Neuronal stem cell (in vitro differentiated cells): Measurements from ENCODE around the gene OR5H1.

ENCODE experiments used
- DNase-seq: peaks from one replicate; pipeline ENCODE4 v3.0.0-alpha.2; 2013; ENCODE audit warnings: low spot score
- H2AFZ ChIP-seq: one replicate; pipeline ENCODE4 v1.6.1; 2013; ENCODE audit warnings: mild to moderate bottlenecking, low read length, inconsistent platforms
- H2AK5ac ChIP-seq: 2 replicates; pipeline ENCODE4 v1.6.1; 2013; ENCODE audit warnings: low read depth, mild to moderate bottlenecking, inconsistent platforms, low read length, moderate library complexity, mixed read lengths
- H2BK120ac ChIP-seq: 2 replicates; pipeline ENCODE4 v1.6.1; 2013; ENCODE audit warnings: low read depth, mild to moderate bottlenecking, inconsistent platforms, low read length, moderate library complexity, mixed read lengths
- H2BK12ac ChIP-seq: one replicate; pipeline ENCODE4 v1.6.1; 2013; ENCODE audit warnings: low read length, inconsistent platforms
- H2BK15ac ChIP-seq: 2 replicates; pipeline ENCODE4 v1.6.1; 2013; ENCODE audit warnings: mild to moderate bottlenecking, low read length, inconsistent platforms, mixed read lengths
- H2BK5ac ChIP-seq: one replicate; pipeline ENCODE4 v1.6.1; 2013; ENCODE audit warnings: inconsistent platforms, mild to moderate bottlenecking, low read length, moderate library complexity
- H3K14ac ChIP-seq: one replicate; pipeline ENCODE4 v1.6.1; 2013; ENCODE audit warnings: low read length, inconsistent platforms
- H3K18ac ChIP-seq: 2 replicates; pipeline ENCODE4 v1.6.1; 2013; ENCODE audit warnings: low read length, inconsistent platforms
- H3K23ac ChIP-seq: 2 replicates; pipeline ENCODE4 v1.6.1; 2013; ENCODE audit warnings: low read depth, mild to moderate bottlenecking, mixed read lengths, low read length, inconsistent platforms; ENCODE audit not compliant: poor library complexity
- H3K27ac ChIP-seq: replicated peaks from 3 replicates; pipeline ENCODE4 v1.5.1; 2013; ENCODE audit warnings: low read length, inconsistent platforms
- H3K27me3 ChIP-seq, 3 experiments: 2 replicates each; pipeline ENCODE4 v1.6.1; 2013; ENCODE audit warnings: low read length in 3 of 3, mild to moderate bottlenecking in 2 of 3, inconsistent platforms in 1 of 3, low read depth in 1 of 3, mixed read lengths in 1 of 3, moderate library complexity in 1 of 3; ENCODE audit not compliant: control insufficient read depth in 3 of 3, insufficient read depth in 3 of 3
- H3K36me3 ChIP-seq, 2 donors: replicated peaks in 1 of 2; 2 replicates each; pipeline ENCODE4 v1.6.1; 2013; ENCODE audit warnings: low read length in 2 of 2; ENCODE audit not compliant: control insufficient read depth in 2 of 2, insufficient read depth in 2 of 2
- H3K4ac ChIP-seq: 2 replicates; pipeline ENCODE4 v1.6.1; 2013; ENCODE audit warnings: inconsistent platforms, mild to moderate bottlenecking, low read length, moderate library complexity
- H3K4me1 ChIP-seq, 2 donors: 1 replicate in 1 of 2; 2 replicates in 1 of 2; pipeline ENCODE4 v1.6.1; 2013; ENCODE audit warnings: low read length in 2 of 2, low read depth in 1 of 2; ENCODE audit not compliant: control insufficient read depth in 2 of 2, insufficient read depth in 1 of 2
- H3K4me2 ChIP-seq: one replicate; pipeline ENCODE4 v1.6.1; 2013; ENCODE audit warnings: mild to moderate bottlenecking, low read length, inconsistent platforms; ENCODE audit not compliant: insufficient read depth, poor library complexity, severe bottlenecking
- H3K4me3 ChIP-seq, 2 donors: 2 replicates each; pipeline ENCODE4 v1.5.1; 2013; ENCODE audit warnings: low read length in 2 of 2, mild to moderate bottlenecking in 2 of 2, inconsistent platforms in 1 of 2, moderate library complexity in 1 of 2
- H3K79me1 ChIP-seq: one replicate; pipeline ENCODE4 v1.6.1; 2013; ENCODE audit warnings: low read depth, mild to moderate bottlenecking, inconsistent platforms, low read length, moderate library complexity
- H3K9ac ChIP-seq: one replicate; pipeline ENCODE4 v1.6.1; 2013; ENCODE audit warnings: mild to moderate bottlenecking, low read depth, low read length, inconsistent platforms; ENCODE audit not compliant: poor library complexity
- H3K9me3 ChIP-seq, 2 donors: replicated peaks in 1 of 2; 2 replicates each; pipeline versions ENCODE3 to v1.6.1; 2013; ENCODE audit warnings: low read length in 2 of 2, mild to moderate bottlenecking in 2 of 2, inconsistent platforms in 1 of 2, low read depth in 1 of 2, mixed read lengths in 1 of 2, moderate library complexity in 1 of 2; ENCODE audit not compliant: control insufficient read depth in 2 of 2, insufficient read depth in 1 of 2
- H4K8ac ChIP-seq: one replicate; pipeline ENCODE4 v1.6.1; 2013; ENCODE audit warnings: low read depth, mild to moderate bottlenecking, inconsistent platforms, low read length, moderate library complexity
- H4K91ac ChIP-seq: one replicate; pipeline ENCODE4 v1.6.1; 2013; ENCODE audit warnings: low read length, low read depth, mild to moderate bottlenecking, inconsistent platforms; ENCODE audit not compliant: poor library complexity
- WGBS, 2 donors: extraction: QIAGEN DNeasy Blood & Tissue Kit; methylation state at CpG; one replicate each; pipeline ENCODE4 v1.1.7; 2013; ENCODE audit warnings: missing lambda C conversion rate in 2 of 2, mixed read lengths in 1 of 2; ENCODE audit not compliant: insufficient read length in 2 of 2, insufficient replicate concordance in 1 of 2; ENCODE audit errors: extremely low coverage in 2 of 2; 5-methylcytosine and 5-hydroxymethylcytosine counted together

The OR5H1 gene

GRCh38 chr3:98108162-98108561, 22.4 kb upstream of the OR5H1 start:
- Histone ChIP-seq H3K9ac (no peak overlapping the region), H4K8ac (no peak overlapping the region), H3K4me1 (no peaks in the 10 kb centered on the region), H2BK15ac (no peak overlapping the region), H3K27me3 (no peaks in the 10 kb centered on the region), H3K9me3 (no peaks in the 10 kb centered on the region), H3K18ac (no peak overlapping the region), H3K27ac (no peak overlapping the region), H3K4me3 (no peak overlapping the region), H2AFZ (no peak overlapping the region), H3K4me2 (no peak overlapping the region), H2AK5ac (no peak overlapping the region), H3K79me1 (no peaks in the 10 kb centered on the region), H3K14ac (no peak overlapping the region), H3K36me3 (no peaks in the 10 kb centered on the region), H2BK5ac (no peak overlapping the region), H2BK120ac (no peak overlapping the region), H3K23ac (no peak overlapping the region), H4K91ac (no peak overlapping the region), H3K4ac (no peak overlapping the region), H2BK12ac (no peak overlapping the region)
- DNase-seq = no peak
- no CpG with 5 or more reads among the region's 1 CpG for WGBS, 2 donors

GRCh38 chr3:98109807-98110549, 20.5 kb upstream of the OR5H1 start:
- Histone ChIP-seq H3K36me3 (no peaks in the 10 kb centered on the region), H3K4ac (no peak overlapping the region), H3K23ac (no peak overlapping the region), H3K9ac (peak overlapping the region; percentile 32), H2BK12ac (no peak overlapping the region), H3K79me1 (no peaks in the 10 kb centered on the region), H3K4me3 (no peak overlapping the region), H2AK5ac (no peak overlapping the region), H2BK5ac (no peak overlapping the region), H3K9me3 (no peaks in the 10 kb centered on the region), H3K27me3 (no peaks in the 10 kb centered on the region), H2AFZ (no peak overlapping the region), H3K4me1 (no peaks in the 10 kb centered on the region), H3K18ac (no peak overlapping the region), H3K14ac (peak overlapping the region; percentile 90), H3K4me2 (no peak overlapping the region), H2BK15ac (no peak overlapping the region), H4K91ac (no peak overlapping the region), H4K8ac (no peak overlapping the region), H3K27ac (no peak overlapping the region), H2BK120ac (no peak overlapping the region)
- DNase-seq = no peak
- WGBS, 2 donors = no CpG with 5 or more reads among the region's 4 CpGs

- Histone ChIP-seq H2BK12ac (no peak overlapping the region), H2AK5ac (no peak overlapping the region), H3K27me3 (no peaks in the 10 kb centered on the region), H3K4me1 (no peaks in the 10 kb centered on the region), H3K27ac (no peak overlapping the region), H3K23ac (no peak overlapping the region), H2BK15ac (no peak overlapping the region), H3K4me2 (no peak overlapping the region), H3K9me3 (no peaks in the 10 kb centered on the region), H3K79me1 (no peaks in the 10 kb centered on the region), H3K4ac (no peak overlapping the region), H4K8ac (no peak overlapping the region), H2BK120ac (no peak overlapping the region), H4K91ac (no peak overlapping the region), H3K4me3 (no peak overlapping the region), H2AFZ (no peak overlapping the region), H3K36me3 (no peaks in the 10 kb centered on the region), H3K9ac (no peak overlapping the region), H3K18ac (no peak overlapping the region), H2BK5ac (no peak overlapping the region), H3K14ac (no peak overlapping the region)
- DNase-seq = no peak
These were observed 20.0 kb upstream of the OR5H1 start for GRCh38 chr3:98110550-98110908.

- no peaks in the 10 kb centered on the region for H3K36me3 ChIP-seq
- no peak overlapping the region for H3K4me3 ChIP-seq
- no peak for DNase-seq
- no peak overlapping the region for H2BK15ac ChIP-seq
- no peak overlapping the region for H4K8ac ChIP-seq
- no peaks in the 10 kb centered on the region for H3K4me1 ChIP-seq
- H3K79me1 ChIP-seq = no peaks in the 10 kb centered on the region
- no peak overlapping the region for H2AFZ ChIP-seq
- no peak overlapping the region for H2BK120ac ChIP-seq
- no peaks in the 10 kb centered on the region for H3K9me3 ChIP-seq
- H4K91ac ChIP-seq = no peak overlapping the region
- no peak overlapping the region for H2BK5ac ChIP-seq
- no peak overlapping the region for H2AK5ac ChIP-seq
- H3K14ac ChIP-seq = no peak overlapping the region
- no peaks in the 10 kb centered on the region for H3K27me3 ChIP-seq
- H3K9ac ChIP-seq = no peak overlapping the region
- H3K18ac ChIP-seq = no peak overlapping the region
- H3K23ac ChIP-seq = no peak overlapping the region
- no peak overlapping the region for H2BK12ac ChIP-seq
- no peak overlapping the region for H3K4me2 ChIP-seq
- WGBS, 2 donors = no CpG with 5 or more reads among the region's 3 CpGs
- no peak overlapping the region for H3K27ac ChIP-seq
- no peak overlapping the region for H3K4ac ChIP-seq
These were observed 16.3 kb upstream of the OR5H1 start for GRCh38 chr3:98114264-98114663.
